Measurements from ENCODE around the gene RGS7. TPM values are rescaled to one million over a fixed set of nuclear protein-coding genes. Genes with fewer than 3 reads are reported as not detected.
A peak's percentile ranks its signal among the peaks of the same experiment; 100 is the strongest.

The RGS7 gene
- under 1 TPM; 0.10 to 0.24 TPM for total RNA-seq

- intact Hi-C loops (cut with DNase I): no loop called here
These were observed at the start of gene RGS7 for GRCh38 chr1:241356519-241357365. RGS7 (minus strand) TSS chr1:241357205.

DNA sequence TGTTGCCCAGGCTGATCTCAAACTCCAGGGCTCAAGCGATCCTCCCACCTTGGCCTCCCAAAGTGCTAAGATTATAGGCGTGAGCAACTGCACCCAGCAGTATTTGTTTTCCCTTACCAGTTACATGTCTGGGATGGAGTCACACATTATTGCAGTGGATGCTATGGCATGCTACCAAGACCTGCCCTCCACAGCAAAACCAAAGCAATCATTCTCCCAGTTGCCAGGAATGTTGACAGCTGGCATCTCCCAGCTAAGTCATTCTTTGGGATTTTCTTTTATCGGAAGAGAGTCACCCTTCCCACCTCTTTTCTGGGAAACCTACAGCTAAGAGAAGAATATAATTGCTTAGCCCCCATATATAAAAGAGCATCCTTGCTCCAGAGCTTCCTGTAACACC, 49.4 kb upstream of the RGS7 start:
- intact Hi-C loops (cut with DNase I): no loop called here

More at GRCh38 chr1:241356519-241357365, at the start of gene RGS7:
- Histone ChIP-seq H3K36me3 (no peaks in the 10 kb centered on the region), H3K9me3 (no peaks in the 10 kb centered on the region), H3K9ac (ENCODE audit: low read depth in 2 of 2, low read length in 2 of 2) (no peak within 1 kb of the TSS), H3K27ac (no peak within 1 kb of the TSS), H3K27me3 (peaks cover 7% of the 10 kb centered on the region), H3K4me3 (peak within 1 kb of the TSS; percentile 38), H3K4me1 (no peaks in the 10 kb centered on the region)
- DNase-seq: peak; percentile 34
- TF ChIP-seq CTCF (IDR thresholded peaks at IDR 0.05): no peak

DNA sequence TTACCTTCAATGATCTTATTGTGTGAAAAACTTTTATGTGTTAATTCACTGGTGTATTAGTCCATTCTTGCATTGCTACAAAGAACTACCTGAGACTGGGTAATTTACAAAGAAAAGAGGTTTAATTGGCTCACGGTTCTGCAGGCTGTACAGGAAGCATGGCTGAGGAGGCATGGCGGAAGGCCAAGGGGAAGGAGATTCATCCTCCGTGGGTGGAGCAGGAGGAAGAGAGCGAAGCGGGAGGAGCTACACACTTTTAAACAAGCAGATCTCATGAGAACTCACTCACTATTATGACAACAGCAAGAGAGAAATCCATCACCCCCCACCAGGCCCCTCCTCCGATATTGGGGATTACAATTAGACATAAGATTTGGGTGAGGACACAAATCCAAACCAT, 44.2 kb upstream of the RGS7 start:
- TF ChIP-seq CTCF (IDR thresholded peaks at IDR 0.05): no peak
- Histone ChIP-seq H3K4me3 (no peak overlapping the region), H3K36me3 (no peaks in the 10 kb centered on the region), H3K27ac (no peak overlapping the region), H3K9me3 (no peaks in the 10 kb centered on the region), H3K4me1 (no peaks in the 10 kb centered on the region), H3K9ac (ENCODE audit: low read depth in 2 of 2, low read length in 2 of 2) (no peak overlapping the region), H3K27me3 (no peaks in the 10 kb centered on the region)
- DNase-seq: no peak
- intact Hi-C loops (cut with DNase I): no loop called here

More for the DNA sequence above, 49.4 kb upstream of the RGS7 start:
- H3K27ac ChIP-seq: no peak overlapping the region
- no peak overlapping the region for H3K9ac ChIP-seq (ENCODE audit: low read depth in 2 of 2, low read length in 2 of 2)
- no peaks in the 10 kb centered on the region for H3K27me3 ChIP-seq
- H3K9me3 ChIP-seq: no peaks in the 10 kb centered on the region
- H3K4me3 ChIP-seq: no peak overlapping the region
- DNase-seq: no peak
- H3K36me3 ChIP-seq: no peaks in the 10 kb centered on the region
- H3K4me1 ChIP-seq: no peaks in the 10 kb centered on the region
- no peak for TF ChIP-seq CTCF (IDR thresholded peaks at IDR 0.05)

DNA sequence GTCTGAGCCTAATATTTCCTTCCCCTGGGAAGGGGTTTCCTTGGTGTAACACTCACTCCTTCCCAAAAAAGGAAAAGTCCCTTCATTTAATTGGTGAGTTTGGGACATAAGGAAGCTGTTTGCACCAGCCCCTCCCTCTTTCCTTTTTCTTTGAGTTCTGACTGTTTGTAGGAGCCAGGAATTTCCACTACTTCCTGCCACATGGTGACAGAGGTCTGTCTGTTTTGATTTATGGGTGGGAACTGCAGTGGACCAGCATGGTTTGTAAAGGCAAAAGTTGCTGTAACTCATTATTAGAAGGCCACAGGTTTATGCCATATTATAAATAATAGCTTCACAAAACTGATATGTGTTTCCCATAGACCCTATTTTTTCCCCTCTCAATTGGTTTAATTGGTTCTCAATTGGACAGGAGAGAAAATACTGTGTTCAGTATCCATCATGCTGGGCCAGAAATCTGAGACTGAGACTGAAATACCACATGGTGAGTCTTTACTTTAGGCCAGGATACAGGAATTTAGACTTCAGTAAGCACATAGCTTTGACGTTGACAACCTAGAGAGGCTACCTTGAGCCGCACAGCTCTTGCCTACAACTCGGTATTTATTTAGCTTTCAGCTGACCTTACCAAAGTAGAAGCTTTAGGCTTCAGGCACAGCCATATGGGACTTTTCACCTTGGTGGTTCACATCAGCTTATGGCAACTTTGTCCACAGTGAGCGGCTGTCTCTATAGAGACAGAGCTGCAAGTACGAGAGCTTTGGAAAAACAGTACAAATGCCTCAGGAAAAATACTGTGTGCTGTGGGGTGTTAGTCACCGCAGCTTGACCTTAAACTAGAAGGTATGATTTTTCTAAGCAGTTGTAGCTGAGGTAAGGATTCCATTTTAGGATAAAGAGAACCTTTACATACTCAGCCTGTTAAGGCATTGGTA, 40.0 kb upstream of the RGS7 start:
- Histone ChIP-seq H3K4me3 (no peak overlapping the region), H3K36me3 (no peaks in the 10 kb centered on the region), H3K4me1 (no peaks in the 10 kb centered on the region), H3K9me3 (no peaks in the 10 kb centered on the region), H3K9ac (ENCODE audit: low read depth in 2 of 2, low read length in 2 of 2) (no peak overlapping the region), H3K27me3 (no peaks in the 10 kb centered on the region), H3K27ac (no peak overlapping the region)
- TF ChIP-seq CTCF (IDR thresholded peaks at IDR 0.05): no peak
- intact Hi-C loops (cut with DNase I): no loop called here
- DNase-seq: no peak

GRCh38 chr1:241391926-241392710, 35.1 kb upstream of the RGS7 start:
- Histone ChIP-seq H3K27ac (no peak overlapping the region), H3K4me3 (no peak overlapping the region), H3K9me3 (no peaks in the 10 kb centered on the region), H3K36me3 (no peaks in the 10 kb centered on the region), H3K4me1 (no peaks in the 10 kb centered on the region), H3K9ac (ENCODE audit: low read depth in 2 of 2, low read length in 2 of 2) (no peak overlapping the region), H3K27me3 (no peaks in the 10 kb centered on the region)
- DNase-seq: no peak
- intact Hi-C loops (cut with DNase I): no loop called here
- TF ChIP-seq CTCF (IDR thresholded peaks at IDR 0.05): no peak
